Fibroblast of skin of right quadriceps (primary cell): Measurements from ENCODE around the gene NCAPD2.
"Not testable (repeated sequence)": the region's sequence is repeated elsewhere in the genome, so short reads cannot be mapped to it uniquely, and the experiment has no call there.

Source experiments
- DNase-seq: peaks from one replicate; pipeline ENCODE4 v3.0.0-alpha.2; 2013

NCAPD2 gene

DNA sequence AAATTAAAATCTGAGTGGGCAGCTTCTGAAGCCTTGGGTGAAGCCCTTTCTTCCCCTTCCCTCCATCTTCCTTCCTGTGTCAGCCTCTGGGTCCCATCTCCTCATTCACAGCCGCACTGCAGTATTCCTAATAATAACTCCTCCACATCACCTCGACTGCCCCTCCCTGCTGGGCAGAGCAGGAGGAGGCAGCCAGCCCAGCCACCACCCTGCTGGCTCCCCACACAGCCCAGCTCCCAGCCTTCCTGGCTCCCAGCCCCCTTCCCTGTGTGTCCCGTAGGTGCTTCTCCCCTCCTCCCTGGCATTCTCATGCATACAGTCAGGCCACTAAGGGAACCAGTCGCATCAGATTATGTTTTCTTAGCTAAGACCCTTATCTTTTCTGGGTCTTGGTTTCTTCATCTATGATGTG lies 58.2 kb downstream of the NCAPD2 start:
- DNase-seq, result no peak

GRCh38 chr12:6553051-6553868 lies 59.4 kb downstream of the NCAPD2 start:
- DNase-seq, result peak; percentile 87

GRCh38 chr12:6554168-6555017 lies 60.5 kb downstream of the NCAPD2 start:
- DNase-seq, result peak; percentile 74

DNA sequence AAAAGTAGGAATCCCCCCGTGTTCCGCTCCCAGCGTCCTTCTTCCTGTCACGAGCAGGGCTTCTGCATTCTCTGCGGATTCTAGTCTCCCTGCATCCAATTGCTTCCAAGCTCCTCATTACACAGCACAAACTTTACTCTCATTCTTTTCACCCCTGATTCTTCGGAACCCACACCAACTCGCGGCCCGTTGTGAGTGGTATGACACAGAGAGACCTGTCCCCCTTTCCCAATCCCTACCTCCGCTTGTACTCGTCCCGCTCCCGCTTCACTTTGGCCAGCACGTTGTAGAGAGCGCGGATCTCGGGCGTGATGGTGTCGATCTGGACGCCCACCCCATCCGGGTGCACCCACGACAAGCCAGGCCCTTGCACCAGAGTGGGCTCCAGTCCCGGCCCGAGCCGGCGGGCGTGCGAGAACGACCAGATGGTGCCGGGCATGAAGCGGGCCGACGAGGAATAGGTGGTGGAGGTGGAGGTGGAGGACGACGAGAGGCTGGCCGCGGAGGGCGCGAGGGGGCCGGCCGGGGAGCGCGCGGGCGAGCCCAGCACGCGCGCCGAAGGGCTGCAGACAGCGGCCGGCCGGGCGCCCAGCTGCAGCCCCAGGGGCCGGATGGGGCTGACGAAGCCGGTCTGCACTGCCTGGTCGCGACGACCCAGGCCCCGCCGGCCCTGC lies 61.3 kb downstream of the NCAPD2 start:
- DNase-seq, result no peak

DNA sequence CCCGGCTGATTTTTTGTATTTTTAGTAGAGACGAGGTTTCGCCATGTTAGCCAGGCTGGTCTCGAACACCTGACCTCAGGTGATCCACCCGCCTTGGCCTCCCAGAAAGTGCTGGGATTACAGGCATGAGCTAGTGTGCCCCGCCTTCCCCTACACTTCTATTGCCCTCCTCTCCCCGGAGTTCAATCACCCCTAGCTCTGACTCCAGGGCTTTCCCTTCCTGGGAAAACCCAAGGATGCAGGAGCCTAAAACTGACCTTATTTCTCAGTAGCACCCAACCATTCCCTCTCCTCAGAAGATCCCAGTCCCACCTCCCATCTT lies 62.6 kb downstream of the NCAPD2 start:
- DNase-seq, result not testable (repeated sequence)

- no peak for DNase-seq
Measured at GRCh38 chr12:6556857-6557256, 63.0 kb downstream of the NCAPD2 start.

- peak; percentile 77 for DNase-seq
Measured at GRCh38 chr12:6558014-6558760, 64.3 kb downstream of the NCAPD2 start.

DNA sequence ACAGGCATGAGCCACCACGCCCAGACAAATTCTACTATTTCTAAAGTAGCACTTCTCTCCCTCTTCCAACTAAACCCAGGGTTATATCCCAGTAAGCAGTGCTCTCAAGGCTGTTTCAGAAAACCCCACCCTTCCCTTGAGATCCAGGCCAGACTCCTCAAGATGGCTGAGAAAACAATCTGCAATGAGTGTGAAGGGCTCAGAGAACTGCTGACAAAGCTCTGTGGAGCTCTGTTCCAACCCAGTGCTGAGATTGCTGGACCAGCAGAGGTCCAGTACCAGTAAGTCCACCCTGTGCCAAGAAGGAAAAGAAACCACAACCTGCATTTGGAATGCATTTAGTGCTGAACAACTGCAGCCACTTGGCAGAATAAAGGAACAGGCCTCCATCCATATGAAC lies 65.6 kb downstream of the NCAPD2 start:
- no peak for DNase-seq

DNA sequence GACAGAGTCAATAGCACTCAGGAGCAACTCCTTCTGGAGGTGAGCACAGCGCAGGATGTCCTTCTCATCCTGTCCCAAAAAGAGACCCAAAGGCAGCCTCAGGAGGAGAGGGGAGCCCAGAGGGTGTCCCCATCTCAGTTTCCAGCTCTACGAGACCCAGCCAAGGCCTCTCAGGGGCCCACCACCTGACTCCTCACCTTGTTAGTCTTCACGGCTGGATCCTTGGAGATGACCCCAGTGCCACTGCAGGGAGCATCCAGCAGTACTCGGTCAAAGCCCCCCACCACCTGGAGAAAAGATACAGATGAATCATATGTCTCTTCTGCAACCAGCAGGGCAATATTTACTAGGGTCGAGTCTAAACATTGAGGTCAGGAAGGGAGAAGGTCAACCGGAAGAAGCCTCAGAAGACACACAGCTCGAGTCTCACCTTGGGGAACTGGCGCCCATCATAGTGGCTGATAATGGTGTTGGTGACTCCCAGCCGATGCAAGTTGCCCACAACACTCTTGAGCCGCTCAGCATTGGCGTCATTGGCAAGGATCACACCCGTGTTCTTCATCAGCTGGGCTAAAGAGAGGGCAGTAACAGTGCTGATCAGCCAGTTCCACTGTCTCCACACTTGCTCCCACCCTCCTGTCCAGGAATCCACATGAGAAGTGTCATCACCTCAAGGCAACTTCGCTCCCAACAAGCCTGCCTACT lies 66.8 kb downstream of the NCAPD2 start:
- no peak for DNase-seq

DNA sequence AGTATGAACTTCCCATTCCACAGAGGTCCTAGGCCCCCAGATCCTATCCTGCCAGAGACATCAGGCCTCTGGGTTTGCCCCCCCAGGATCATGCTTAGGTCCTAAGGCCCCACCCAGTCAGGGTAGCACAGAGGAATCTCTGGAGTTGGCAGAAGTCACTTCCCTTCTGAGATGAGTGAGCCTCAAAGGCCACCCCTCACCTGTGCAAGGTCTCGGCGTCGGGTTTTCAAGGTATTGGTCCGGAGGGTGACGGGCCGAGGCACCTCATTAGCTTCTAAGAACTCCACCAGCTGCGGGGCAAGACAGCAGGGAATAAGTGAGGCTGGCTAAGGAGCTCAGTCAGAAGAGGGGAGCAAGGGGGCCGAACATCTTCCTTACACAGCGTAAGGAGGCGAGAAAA lies 69.0 kb downstream of the NCAPD2 start:
- DNase-seq, result no peak

DNA sequence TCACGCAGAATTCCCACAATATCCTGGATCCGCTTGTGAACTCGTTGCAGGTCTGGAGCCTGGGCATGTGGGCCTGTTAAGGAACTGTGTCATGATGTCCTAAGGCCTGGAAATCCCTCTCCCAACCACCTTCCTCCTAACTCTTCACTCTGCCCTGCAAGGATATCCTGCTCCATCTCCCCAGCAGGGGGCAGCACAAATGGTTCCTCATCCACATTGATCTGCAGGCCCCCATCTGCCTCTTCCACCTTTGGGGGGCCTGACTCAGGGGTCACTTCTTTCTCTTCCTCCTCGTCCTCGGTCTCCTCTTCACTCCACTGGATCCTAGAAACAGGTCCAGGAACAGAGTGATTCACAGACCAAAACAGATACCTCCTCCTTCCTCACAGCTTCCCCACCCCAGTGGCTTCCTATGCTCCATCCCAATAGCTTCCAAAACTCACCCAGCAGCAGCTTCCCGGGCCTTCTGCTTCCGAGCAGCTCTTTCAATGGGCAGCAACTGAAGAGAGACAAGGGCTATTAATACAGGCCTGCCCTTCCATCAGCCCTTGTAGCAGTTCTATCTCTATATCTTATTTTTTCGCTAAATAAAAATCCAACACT lies 69.6 kb downstream of the NCAPD2 start:
- DNase-seq, result peak; percentile 40

GRCh38 chr12:6567112-6567670 lies 73.3 kb downstream of the NCAPD2 start:
- DNase-seq, result no peak

- DNase-seq, result no peak
Measured at GRCh38 chr12:6569312-6569711, 75.4 kb downstream of the NCAPD2 start.

GRCh38 chr12:6569786-6570185 lies 75.9 kb downstream of the NCAPD2 start:
- DNase-seq, result no peak

- no peak for DNase-seq
Measured at GRCh38 chr12:6570264-6570887, 76.5 kb downstream of the NCAPD2 start.

DNA sequence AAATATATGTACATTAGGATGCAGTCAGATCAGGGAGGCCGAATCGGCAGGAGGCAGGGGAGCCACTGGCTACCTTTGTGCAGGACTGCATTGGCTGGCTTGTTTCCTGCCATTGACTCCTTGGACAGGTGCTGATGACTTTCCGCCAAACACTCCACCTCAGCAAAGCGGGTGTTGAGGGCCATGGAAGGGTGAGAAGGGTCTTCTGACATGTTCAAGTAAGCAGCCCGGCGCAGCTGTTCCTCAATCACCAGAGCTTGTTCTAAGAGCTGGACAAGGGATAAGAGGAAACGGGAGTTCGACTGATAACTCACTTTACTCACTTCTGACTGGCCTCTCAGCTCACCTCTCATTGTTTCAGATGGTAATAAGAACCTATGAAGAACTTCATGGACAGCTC lies 79.1 kb downstream of the NCAPD2 start:
- DNase-seq, result no peak

GRCh38 chr12:6574576-6575295 lies 80.8 kb downstream of the NCAPD2 start:
- no peak for DNase-seq

DNA sequence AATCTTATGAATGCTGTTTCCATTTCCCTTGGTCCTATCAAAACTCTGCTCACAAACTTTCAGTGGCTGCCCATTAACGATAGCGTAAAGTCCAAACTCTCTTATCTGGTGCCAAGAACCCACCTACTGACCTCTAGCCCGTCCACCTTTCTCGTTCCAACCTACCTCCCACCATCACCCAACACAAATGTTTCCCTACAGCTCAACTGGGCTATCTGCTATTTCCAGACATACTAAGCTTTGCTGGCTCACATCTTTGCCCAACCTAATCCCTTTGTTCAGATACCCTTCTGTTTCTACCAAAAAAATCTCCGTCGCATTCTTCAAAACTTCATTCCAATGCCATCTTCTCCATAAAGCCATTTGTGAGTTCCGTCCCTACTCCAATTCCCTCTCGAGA lies 81.7 kb downstream of the NCAPD2 start:
- DNase-seq, result no peak
